A673 (cell line): Measurements from ENCODE around the gene BACH2.

ENCODE experiments used
- CTCF ChIP-seq: fragments of 300-800, 200-600 bp; sonication (generic); conservative IDR thresholded peaks from 2 replicates; pipeline ENCODE4 v1.5.1; 2017; ENCODE audit warnings: low read depth, mild to moderate bottlenecking, antibody characterized with exemption, low read length, moderate library complexity, mixed read lengths
- EZH2 ChIP-seq: fragments of 200-600 bp; sonication (generic); IDR thresholded peaks from 2 replicates; pipeline ENCODE4 v1.6.1; 2017; ENCODE audit warnings: borderline replicate concordance, low read depth, mild to moderate bottlenecking, mixed read lengths, antibody characterized with exemption, low read length; ENCODE audit not compliant: poor library complexity, severe bottlenecking

- TF ChIP-seq CTCF = no peak
- no peak for TF ChIP-seq EZH2
These were observed 28.5 kb downstream of the BACH2 start for GRCh38 chr6:90268178-90268577.
